HG03439 (cell line): ENCODE data around the gene ZNF628.
"Not testable (repeated sequence)": the region's sequence is repeated elsewhere in the genome, so short reads cannot be mapped to it uniquely, and the experiment has no call there.

ENCODE experiments used
- ATAC-seq: cut with Tn5 transposase; IDR thresholded peaks from one replicate; pipeline ENCODE4 v1.9.1; 2021; ENCODE audit warnings: mild to moderate bottlenecking, moderate library complexity; ENCODE audit not compliant: unreplicated experiment

Gene ZNF628

GRCh38 chr19:55476100-55476775 is at the start of gene ZNF628:
Gene ZNF628 (plus strand): TSS chr19:55476617. CDS start chr19:55479911, 3,294 bp downstream.
- ATAC-seq = peak; percentile 90

- ATAC-seq = no peak
These were observed 45.2 kb upstream of the ZNF628 start for GRCh38 chr19:55431183-55431582.

- no peak for ATAC-seq
These were observed 44.0 kb upstream of the ZNF628 start for GRCh38 chr19:55432241-55432959.

- ATAC-seq = no peak
These were observed 43.1 kb upstream of the ZNF628 start for GRCh38 chr19:55433292-55433691.

GRCh38 chr19:55434356-55434919 is 42.0 kb upstream of the ZNF628 start:
- no peak for ATAC-seq

- no peak for ATAC-seq
These were observed 41.4 kb upstream of the ZNF628 start for GRCh38 chr19:55435020-55435419.

- no peak for ATAC-seq
These were observed 39.6 kb upstream of the ZNF628 start for GRCh38 chr19:55436847-55437246.

- ATAC-seq = no peak
These were observed 39.0 kb upstream of the ZNF628 start for GRCh38 chr19:55437410-55437809.

- ATAC-seq = no peak
These were observed 37.4 kb upstream of the ZNF628 start for GRCh38 chr19:55439052-55439451.

GRCh38 chr19:55440411-55441105 is 35.9 kb upstream of the ZNF628 start:
- no peak for ATAC-seq

- ATAC-seq = no peak
These were observed 35.1 kb upstream of the ZNF628 start for GRCh38 chr19:55441319-55441691.

- ATAC-seq = no peak
These were observed 34.6 kb upstream of the ZNF628 start for GRCh38 chr19:55441692-55442321.

- no peak for ATAC-seq
These were observed 34.0 kb upstream of the ZNF628 start for GRCh38 chr19:55442372-55442961.

GRCh38 chr19:55443045-55443823 is 33.2 kb upstream of the ZNF628 start, which contains the start of gene SHISA7:
Gene SHISA7 (minus strand): TSS chr19:55443300. CDS start chr19:55442863, 437 bp downstream.
- no peak for ATAC-seq

- no peak for ATAC-seq
These were observed 32.5 kb upstream of the ZNF628 start for GRCh38 chr19:55443824-55444480.

- ATAC-seq = no peak
These were observed 31.8 kb upstream of the ZNF628 start for GRCh38 chr19:55444646-55445045.

GRCh38 chr19:55446060-55446459 is 30.4 kb upstream of the ZNF628 start:
- ATAC-seq = no peak

- no peak for ATAC-seq
These were observed 28.8 kb upstream of the ZNF628 start for GRCh38 chr19:55447421-55448174.

- not testable (repeated sequence) for ATAC-seq
These were observed 28.3 kb upstream of the ZNF628 start for GRCh38 chr19:55448175-55448490.
